Upper lobe of left lung (tissue), 6 donors: Measurements from ENCODE around the gene PLOD1. TPM values are rescaled to one million over a fixed set of nuclear protein-coding genes. Genes with fewer than 3 reads are reported as not detected.

Experiments used
- ATAC-seq, 2 donors: fragments of 200-7000 bp; cut with Tn5 transposase; one replicate each; pipeline ENCODE4 v1.9.1; 2022; ENCODE audit warnings: mild to moderate bottlenecking in 2 of 2, moderate library complexity in 2 of 2; ENCODE audit not compliant: low FRiP score in 2 of 2
- DNase-seq, 2 donors: peaks; one replicate each; pipeline ENCODE4 v3.0.0-alpha.2; 2019 to 2020
- H3K27ac ChIP-seq, 4 donors: fragments of 200-600 bp; sonication (generic); one replicate each; pipeline ENCODE4 v1.5.1; 2016 to 2019
- H3K27me3 ChIP-seq, 4 donors: fragments of 200-600 bp; sonication (generic); one replicate each; pipeline ENCODE4 v1.5.1; 2017 to 2019
- H3K36me3 ChIP-seq, 4 donors: fragments of 200-600 bp; sonication (generic); one replicate each; pipeline ENCODE4 v1.5.1; 2016 to 2019
- H3K4me1 ChIP-seq, 4 donors: fragments of 200-600 bp; sonication (generic); one replicate each; pipeline ENCODE4 v1.5.1; 2018 to 2019
- H3K4me3 ChIP-seq, 4 donors: fragments of 200-600 bp; sonication (generic); one replicate each; pipeline ENCODE4 v1.5.1; 2017 to 2019; ENCODE audit warnings: mild to moderate bottlenecking in 2 of 4, moderate library complexity in 1 of 4
- H3K9me3 ChIP-seq, 4 donors: fragments of 200-600 bp; sonication (generic); one replicate each; pipeline ENCODE4 v1.5.1; 2018 to 2019
- EP300 ChIP-seq, 4 donors: sonication (generic); formaldehyde crosslinking; IDR thresholded peaks; one replicate each; pipeline ENCODE4 v1.5.1; 2017; ENCODE audit warnings: antibody characterized with exemption in 4 of 4, control low read depth in 2 of 4
- POLR2A ChIP-seq, 4 donors: fragments of 450-650 bp; IDR thresholded peaks; one replicate each; pipeline ENCODE4 v1.5.1; 2016 to 2017; ENCODE audit warnings: antibody characterized with exemption in 4 of 4, mild to moderate bottlenecking in 2 of 4
- POLR2AphosphoS5 ChIP-seq, 2 donors: sonication (generic); formaldehyde crosslinking; IDR thresholded peaks; one replicate each; pipeline ENCODE4 v1.5.1; 2017; ENCODE audit warnings: antibody characterized with exemption in 2 of 2
- WGBS, 2 donors: methylation state at CpG; one replicate each; pipeline ENCODE4 v1.1.5; 2017 to 2018; 5-methylcytosine and 5-hydroxymethylcytosine counted together
- small RNA-seq, 4 donors: library from RNA; depleted of rRNA; stranded (forward); fragments of <200 nt; gene quantifications; one replicate each; pipeline ENCODE3, GENCODE V24; 2016
- total RNA-seq, 6 donors: library from RNA; depleted of rRNA in 4 of 6; stranded (reverse); fragments of >200 nt in 4 of 6; gene quantifications; one replicate each; pipeline versions ENCODE4 v1.1.0 to v1.2.1, GENCODE V29; 2016 to 2021
- TF ChIP-seq, protein P1 (sequence below), 6 experiments: fragments of 450-650 bp in 4 of 6; fragments of 200-600 bp in 2 of 6; sonication (generic) in 2 of 6; IDR thresholded peaks; one replicate each; pipeline ENCODE4 v1.5.1; 2016 to 2019; ENCODE audit warnings: antibody characterized with exemption in 6 of 6
- donor health status: DM: no; HTN: no; CAD: no; lungs with moderate emphysema.
- donor health status: DM: no; HTN: yes; CAD: no; lungs with severe emphysema.

Gene PLOD1
- total RNA-seq, 6 donors from 2014 or later = 31.4 to 99.0 (median 52.8) TPM

GRCh38 chr1:12015499-12015898 is 81.0 kb downstream of the PLOD1 start:
- no peak for TF ChIP-seq POLR2AphosphoS5 (IDR thresholded peaks at IDR 0.05)
- TF ChIP-seq EP300 (IDR thresholded peaks at IDR 0.05) = no peak
- TF ChIP-seq, protein P1, sequence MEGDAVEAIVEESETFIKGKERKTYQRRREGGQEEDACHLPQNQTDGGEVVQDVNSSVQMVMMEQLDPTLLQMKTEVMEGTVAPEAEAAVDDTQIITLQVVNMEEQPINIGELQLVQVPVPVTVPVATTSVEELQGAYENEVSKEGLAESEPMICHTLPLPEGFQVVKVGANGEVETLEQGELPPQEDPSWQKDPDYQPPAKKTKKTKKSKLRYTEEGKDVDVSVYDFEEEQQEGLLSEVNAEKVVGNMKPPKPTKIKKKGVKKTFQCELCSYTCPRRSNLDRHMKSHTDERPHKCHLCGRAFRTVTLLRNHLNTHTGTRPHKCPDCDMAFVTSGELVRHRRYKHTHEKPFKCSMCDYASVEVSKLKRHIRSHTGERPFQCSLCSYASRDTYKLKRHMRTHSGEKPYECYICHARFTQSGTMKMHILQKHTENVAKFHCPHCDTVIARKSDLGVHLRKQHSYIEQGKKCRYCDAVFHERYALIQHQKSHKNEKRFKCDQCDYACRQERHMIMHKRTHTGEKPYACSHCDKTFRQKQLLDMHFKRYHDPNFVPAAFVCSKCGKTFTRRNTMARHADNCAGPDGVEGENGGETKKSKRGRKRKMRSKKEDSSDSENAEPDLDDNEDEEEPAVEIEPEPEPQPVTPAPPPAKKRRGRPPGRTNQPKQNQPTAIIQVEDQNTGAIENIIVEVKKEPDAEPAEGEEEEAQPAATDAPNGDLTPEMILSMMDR (IDR thresholded peaks at IDR 0.05) = no peak
- no peak for TF ChIP-seq POLR2A (IDR thresholded peaks at IDR 0.05)
- 76% methylated on average over 9 of the region's 9 CpGs for WGBS, 2 donors
- DNase-seq (peak in 1 of 2 donors; percentile 48), ATAC-seq (no peak)
- H3K9me3 ChIP-seq = no peaks in the 10 kb centered on the region
- peaks cover 6 to 15% (median 12%) of the 10 kb centered on the region in 4 donors for H3K4me1 ChIP-seq
- H3K27ac ChIP-seq = peak overlapping the region; percentile 49 to 81 (median 60)
- no peak overlapping the region for H3K4me3 ChIP-seq
- H3K27me3 ChIP-seq = no peaks in the 10 kb centered on the region
- peaks cover 9 to 34% (median 21%) of the 10 kb centered on the region in 4 donors for H3K36me3 ChIP-seq

DNA sequence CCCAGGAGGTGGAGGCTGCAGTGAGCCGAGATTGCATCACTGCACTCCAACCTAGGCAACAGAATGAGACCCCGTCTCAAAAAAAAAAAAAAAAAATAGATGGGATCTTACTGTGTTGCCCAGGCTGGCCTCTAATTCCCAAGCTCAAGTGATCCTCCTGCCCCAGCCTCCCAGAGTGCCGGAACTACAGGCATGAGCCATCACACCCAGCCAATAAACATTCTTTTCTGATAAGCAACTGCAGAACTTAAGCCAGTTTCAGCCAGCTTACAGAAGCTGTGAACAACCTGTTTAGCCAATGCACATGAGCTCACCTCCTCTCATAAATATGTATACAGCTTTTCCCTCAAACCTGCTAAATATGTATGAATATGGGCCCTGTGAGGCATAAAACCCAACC is 81.7 kb downstream of the PLOD1 start:
- H3K4me1 ChIP-seq = peaks cover 9 to 19% (median 16%) of the 10 kb centered on the region in 4 donors
- no peak overlapping the region for H3K4me3 ChIP-seq
- H3K9me3 ChIP-seq = no peaks in the 10 kb centered on the region
- no peak overlapping the region for H3K27ac ChIP-seq
- TF ChIP-seq POLR2AphosphoS5 (IDR thresholded peaks at IDR 0.05) = no peak
- no peak for TF ChIP-seq EP300 (IDR thresholded peaks at IDR 0.05)
- TF ChIP-seq POLR2A (IDR thresholded peaks at IDR 0.05) = no peak
- TF ChIP-seq, protein P1 (IDR thresholded peaks at IDR 0.05) = no peak
- 67 to 88% methylated on average over 3 of the region's 3 CpGs for WGBS, 2 donors
- DNase-seq (no peak), ATAC-seq (no peak)
- no peaks in the 10 kb centered on the region for H3K27me3 ChIP-seq
- peaks cover 3 to 27% (median 14%) of the 10 kb centered on the region in 4 donors for H3K36me3 ChIP-seq

DNA sequence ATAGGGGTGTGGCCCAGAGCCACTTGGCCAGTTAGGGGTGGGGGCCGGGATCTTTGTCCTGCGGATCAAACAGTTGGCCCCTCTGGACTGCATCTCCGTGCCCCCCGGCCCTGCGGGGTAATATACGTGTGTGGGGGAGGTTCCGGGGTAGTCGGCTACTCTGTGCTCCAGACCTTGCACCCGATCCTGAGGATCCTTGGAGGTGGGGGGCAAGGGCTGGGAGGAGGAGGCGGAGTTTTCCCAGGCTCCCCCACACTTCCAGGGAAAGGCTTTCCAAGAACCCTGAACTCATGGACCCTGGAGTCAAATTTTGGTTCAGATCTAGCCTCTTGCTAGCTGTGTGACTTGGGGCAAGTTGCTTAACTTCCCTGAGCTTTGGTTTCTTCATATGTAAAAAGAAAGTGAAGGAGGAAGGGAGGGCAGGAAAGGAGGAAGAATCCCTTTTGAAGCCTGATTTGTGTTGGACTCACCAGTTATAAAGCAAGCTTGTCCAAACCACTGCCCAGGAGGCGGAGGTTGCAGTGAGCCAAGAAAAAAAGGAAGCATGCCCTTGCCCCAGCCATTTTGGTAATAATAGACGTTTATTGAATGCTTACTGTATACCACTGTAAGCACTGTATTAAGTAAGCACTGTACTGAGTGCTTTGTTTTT is 85.5 kb downstream of the PLOD1 start:
- Histone ChIP-seq H3K9me3 (no peaks in the 10 kb centered on the region), H3K4me3 (peak overlapping the region; percentile 62 to 98 (median 83)), H3K27me3 (no peaks in the 10 kb centered on the region), H3K36me3 (peaks cover 3 to 30% (median 19%) of the 10 kb centered on the region in 4 donors), H3K27ac (peak overlapping the region; percentile 79 to 92 (median 90)), H3K4me1 (peaks cover 9 to 16% (median 12%) of the 10 kb centered on the region in 4 donors)
- WGBS, 2 donors = 6 to 9% methylated on average over 11 to 12 of the region's 12 CpGs
- TF ChIP-seq POLR2AphosphoS5 (IDR thresholded peaks at IDR 0.05) (no peak), EP300 (IDR thresholded peaks at IDR 0.05) (no peak)
- DNase-seq (no peak), ATAC-seq (peak; percentile 3 to 44)

DNA sequence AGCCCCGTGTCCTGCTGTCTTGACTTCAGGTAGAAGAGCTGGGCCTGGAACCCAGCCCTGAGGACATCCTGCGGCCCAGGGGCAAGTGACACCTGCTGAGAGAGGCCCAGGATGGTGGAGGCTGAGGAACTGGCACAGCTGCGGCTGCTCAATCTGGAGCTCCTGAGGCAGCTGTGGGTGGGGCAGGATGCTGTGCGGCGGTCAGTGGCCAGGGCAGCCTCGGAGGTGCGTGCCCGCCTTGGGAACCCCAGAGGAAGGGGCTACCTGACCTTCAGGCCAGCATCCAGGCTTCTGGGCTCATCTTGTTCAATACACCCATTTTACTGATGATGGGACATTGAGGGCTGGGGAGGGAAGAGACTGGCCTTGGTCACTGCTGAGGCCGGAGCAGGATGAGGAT is 87.1 kb downstream of the PLOD1 start:
- Histone ChIP-seq H3K4me3 (no peak overlapping the region), H3K27me3 (no peaks in the 10 kb centered on the region), H3K36me3 (peaks cover 3 to 42% (median 25%) of the 10 kb centered on the region in 4 donors), H3K9me3 (no peaks in the 10 kb centered on the region), H3K4me1 (peaks cover 9 to 14% (median 9%) of the 10 kb centered on the region in 4 donors), H3K27ac (no peak overlapping the region)
- 99 to 100% methylated on average over 1 to 8 of the region's 9 CpGs for WGBS, 2 donors
- no peak for DNase-seq
- ATAC-seq = no peak
- TF ChIP-seq, protein P1 (IDR thresholded peaks at IDR 0.05) = no peak
- no peak for TF ChIP-seq POLR2A (IDR thresholded peaks at IDR 0.05)
- no peak for TF ChIP-seq POLR2AphosphoS5 (IDR thresholded peaks at IDR 0.05)
- TF ChIP-seq EP300 (IDR thresholded peaks at IDR 0.05) = no peak

DNA sequence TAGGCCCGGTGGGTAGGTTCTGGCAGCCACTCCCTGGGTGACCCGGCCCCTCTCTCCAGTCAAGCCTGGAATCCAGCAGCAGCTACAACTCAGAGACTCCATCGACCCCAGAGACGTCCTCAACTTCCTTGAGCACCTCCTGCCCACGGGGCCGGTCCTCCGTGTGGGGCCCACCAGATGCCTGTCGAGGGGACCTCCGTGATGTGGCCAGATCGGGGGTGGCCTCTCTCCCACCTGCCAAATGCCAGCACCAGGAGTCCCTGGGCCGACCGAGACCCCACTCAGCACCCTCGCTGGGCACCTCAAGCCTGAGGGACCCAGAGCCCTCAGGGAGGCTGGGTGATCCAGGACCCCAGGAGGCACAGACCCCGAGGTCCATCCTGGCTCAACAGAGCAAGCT is 87.5 kb downstream of the PLOD1 start:
- ATAC-seq (no peak), DNase-seq (no peak)
- H3K36me3 ChIP-seq = peaks cover 3 to 44% (median 26%) of the 10 kb centered on the region in 4 donors
- H3K27ac ChIP-seq = no peak overlapping the region
- H3K4me1 ChIP-seq = peaks cover 9 to 14% (median 9%) of the 10 kb centered on the region in 4 donors
- no peak for TF ChIP-seq POLR2AphosphoS5 (IDR thresholded peaks at IDR 0.05)
- TF ChIP-seq, protein P1 (IDR thresholded peaks at IDR 0.05) = no peak
- no peak for TF ChIP-seq EP300 (IDR thresholded peaks at IDR 0.05)
- no peak for TF ChIP-seq POLR2A (IDR thresholded peaks at IDR 0.05)
- H3K27me3 ChIP-seq = no peaks in the 10 kb centered on the region
- no peak overlapping the region for H3K4me3 ChIP-seq
- no peaks in the 10 kb centered on the region for H3K9me3 ChIP-seq
- 93 to 96% methylated on average over 6 to 12 of the region's 14 CpGs for WGBS, 2 donors

Small RNA genes lying within 50 kb of the gene (small RNA-seq; reads per million reads assigned to genes)
- 0 reads per million in 4 donors for gene AL096840.1
- gene RF00019 = 0 reads per million in 4 donors
- 0.44 to 4.8 (median 1.0) reads per million in 4 donors for gene RNU5E-4P

Other genes starting within 250 kb of the PLOD1 start
- gene DRAXIN, start 243.0 kb upstream of the PLOD1 start, total RNA-seq = under 1 TPM in 2 of 6 donors, not detected in 4; 0.11 to 0.17 TPM
- gene AGTRAP, start 198.6 kb upstream of the PLOD1 start, total RNA-seq = 10 to 100 TPM; 52.2 to 80.1 (median 68.7) TPM
- gene C1orf167, start 172.5 kb upstream of the PLOD1 start, total RNA-seq = 10 to 100 TPM in 2 of 6 donors, 1 to 10 TPM in 4; 1.0 to 14.3 (median 8.8) TPM
- 100 to 1,000 TPM in 2 of 6 donors, 10 to 100 TPM in 4; 51.5 to 163 (median 58.2) TPM for gene MTHFR, start 128.8 kb upstream of the PLOD1 start, total RNA-seq
- 10 to 100 TPM; 21.6 to 96.4 (median 33.0) TPM for gene CLCN6, start 128.5 kb upstream of the PLOD1 start, total RNA-seq
- gene NPPA, start 86.9 kb upstream of the PLOD1 start, total RNA-seq = 1 to 10 TPM in 1 of 6 donors, not detected in 5; 3.1 TPM
- not detected for gene NPPB, start 75.8 kb upstream of the PLOD1 start, total RNA-seq
- 10 to 100 TPM; 42.6 to 94.2 (median 58.7) TPM for gene KIAA2013, start 8.3 kb upstream of the PLOD1 start, total RNA-seq
- 10 to 100 TPM; 40.9 to 80.6 (median 71.0) TPM for gene MFN2, start 45.7 kb downstream of the PLOD1 start, total RNA-seq
- gene MIIP, start 84.8 kb downstream of the PLOD1 start, total RNA-seq = 10 to 100 TPM; 39.6 to 87.1 (median 50.1) TPM
- 1 to 10 TPM in 4 of 6 donors, under 1 TPM in 2; 0.22 to 3.3 (median 1.2) TPM for gene TNFRSF8, start 128.6 kb downstream of the PLOD1 start, total RNA-seq
- gene TNFRSF1B, start 232.3 kb downstream of the PLOD1 start, total RNA-seq = 100 to 1,000 TPM in 1 of 6 donors, 10 to 100 TPM in 5; 28.3 to 113 (median 58.5) TPM